PC-3 (cell line): ENCODE results near the gene TRIAP1. TPM values are rescaled to one million over a fixed set of nuclear protein-coding genes. Genes with fewer than 3 reads are reported as not detected.
A peak's percentile ranks its signal among the peaks of the same experiment; 100 is the strongest.

ENCODE experiments used
- ATAC-seq: fragments of 200-7000 bp; cut with Tn5 transposase; 2 replicates; pipeline ENCODE4 v1.9.1; 2020; ENCODE audit warnings: mild to moderate bottlenecking, moderate library complexity
- BruUV-seq: library from RNA; stranded (reverse); fragments of 400-500 nt; replicated peaks from 2 replicates; lab custom pipeline; 2021; lab: Mats Ljungman, UMichigan
- CTCF ChIA-PET: fragments of 300-600 bp; sonication (Branson Sonifier 250); formaldehyde crosslinking; loops from one replicate; lab custom pipeline; 2022; ENCODE audit warnings: antibody characterized with exemption; lab: Charles Lee
- POLR2A ChIA-PET: fragments of 300-600 bp; sonication (Branson Sonifier 250); formaldehyde crosslinking; loops from one replicate; lab custom pipeline; 2022; ENCODE audit warnings: antibody characterized with exemption; ENCODE audit not compliant: unreplicated experiment; lab: Charles Lee
- DNase-seq: peaks from one replicate; pipeline ENCODE4 v3.0.0-alpha.2; 2015
- H2AFZ ChIP-seq: fragments of 300-600 bp; sonication (generic); 2 replicates; pipeline ENCODE4 v1.6.0; 2016; ENCODE audit warnings: antibody characterized with exemption, low read length
- H3F3A ChIP-seq: fragments of 300-600 bp; sonication (generic); one replicate; pipeline ENCODE4 v1.6.0; 2017; ENCODE audit warnings: antibody characterized with exemption, low read length, control low read depth, mild to moderate bottlenecking; ENCODE audit not compliant: unreplicated experiment
- H3K27ac ChIP-seq: fragments of 300-600 bp; sonication (generic); 2 replicates; pipeline ENCODE4 v1.5.1; 2016; ENCODE audit warnings: mild to moderate bottlenecking, low read length
- H3K27me3 ChIP-seq: fragments of 300-600 bp; sonication (generic); 2 replicates; pipeline ENCODE4 v1.6.1; 2016; ENCODE audit warnings: low read length, mixed read lengths
- H3K36me3 ChIP-seq: fragments of 300-600 bp; sonication (generic); 2 replicates; pipeline ENCODE4 v1.6.1; 2016; ENCODE audit warnings: low read depth, mixed run types, low read length, mixed read lengths
- H3K4me1 ChIP-seq: fragments of 300-600 bp; sonication (generic); 2 replicates; pipeline ENCODE4 v1.5.1; 2016; ENCODE audit warnings: low read length; ENCODE audit not compliant: insufficient read depth
- H3K4me2 ChIP-seq: fragments of 300-600 bp; sonication (generic); 2 replicates; pipeline ENCODE4 v1.6.0; 2016; ENCODE audit warnings: low read length
- H3K4me3 ChIP-seq: fragments of 300-600 bp; sonication (generic); 2 replicates; pipeline ENCODE4 v1.5.1; 2016; ENCODE audit warnings: mild to moderate bottlenecking, low read length, mixed read lengths
- H3K79me2 ChIP-seq: fragments of 300-600 bp; sonication (generic); 2 replicates; pipeline ENCODE4 v1.6.1; 2017; ENCODE audit warnings: low read length, mixed read lengths
- H3K9ac ChIP-seq: fragments of 300-600 bp; sonication (generic); 2 replicates; pipeline ENCODE4 v1.6.0; 2016; ENCODE audit warnings: mild to moderate bottlenecking, low read length
- H3K9me2 ChIP-seq: fragments of 300-600 bp; sonication (generic); replicated peaks from 2 replicates; pipeline ENCODE4 v1.6.1; 2016; ENCODE audit warnings: mixed run types, low read length, mixed read lengths
- H3K9me3 ChIP-seq: fragments of 300-600 bp; sonication (generic); 2 replicates; pipeline ENCODE4 v1.6.1; 2016; ENCODE audit warnings: low read length, mixed read lengths
- H4K20me1 ChIP-seq: fragments of 300-600 bp; sonication (generic); 2 replicates; pipeline ENCODE4 v1.6.1; 2016; ENCODE audit warnings: low read length, mixed read lengths
- EZH2 ChIP-seq: fragments of 300-600 bp; sonication (generic); IDR thresholded peaks from one replicate; pipeline ENCODE4 v1.6.1; 2017; ENCODE audit warnings: antibody characterized with exemption, mild to moderate bottlenecking, low read length; ENCODE audit not compliant: unreplicated experiment
- EZH2phosphoT487 ChIP-seq: fragments of 300-600 bp; sonication (generic); IDR thresholded peaks from 2 replicates; pipeline ENCODE4 v1.6.1; 2018; ENCODE audit warnings: mild to moderate bottlenecking, antibody characterized with exemption, low read length, borderline replicate concordance
- intact Hi-C: fragments of 100-400 bp; cut with micrococcal nuclease; formaldehyde crosslinking; loops from 2 replicates; pipeline ENCODE4 v1.9.0; 2023
- total RNA-seq: library from RNA; depleted of rRNA; stranded (reverse); fragments of >200 nt; gene quantifications from 2 replicates; pipeline ENCODE4 v1.2.3, GENCODE V29; 2014
- TF ChIP-seq, protein P1 (sequence below): fragments of 300-600 bp; sonication (generic); conservative IDR thresholded peaks from 2 replicates; pipeline ENCODE4 v1.5.1; 2017; ENCODE audit warnings: antibody characterized with exemption, low read depth, mild to moderate bottlenecking, low read length

Gene TRIAP1
- total RNA-seq, 1 experiment from 2014 or later = 34.5 TPM

- Histone ChIP-seq H2AFZ (no peak overlapping the region), H3K4me3 (no peak overlapping the region), H3K36me3 (no peaks in the 10 kb centered on the region), H3K9ac (no peak overlapping the region), H4K20me1 (no peaks in the 10 kb centered on the region), H3K4me1 (peaks cover 24% of the 10 kb centered on the region), H3K9me3 (no peaks in the 10 kb centered on the region), H3F3A (no peaks in the 10 kb centered on the region), H3K4me2 (no peak overlapping the region), H3K79me2 (peaks cover 10% of the 10 kb centered on the region), H3K27me3 (no peaks in the 10 kb centered on the region), H3K9me2 (no peaks in the 10 kb centered on the region), H3K27ac (no peak overlapping the region)
- POLR2A ChIA-PET = no interaction called here
- no TSS peak for BruUV-seq
- TF ChIP-seq, protein P1, sequence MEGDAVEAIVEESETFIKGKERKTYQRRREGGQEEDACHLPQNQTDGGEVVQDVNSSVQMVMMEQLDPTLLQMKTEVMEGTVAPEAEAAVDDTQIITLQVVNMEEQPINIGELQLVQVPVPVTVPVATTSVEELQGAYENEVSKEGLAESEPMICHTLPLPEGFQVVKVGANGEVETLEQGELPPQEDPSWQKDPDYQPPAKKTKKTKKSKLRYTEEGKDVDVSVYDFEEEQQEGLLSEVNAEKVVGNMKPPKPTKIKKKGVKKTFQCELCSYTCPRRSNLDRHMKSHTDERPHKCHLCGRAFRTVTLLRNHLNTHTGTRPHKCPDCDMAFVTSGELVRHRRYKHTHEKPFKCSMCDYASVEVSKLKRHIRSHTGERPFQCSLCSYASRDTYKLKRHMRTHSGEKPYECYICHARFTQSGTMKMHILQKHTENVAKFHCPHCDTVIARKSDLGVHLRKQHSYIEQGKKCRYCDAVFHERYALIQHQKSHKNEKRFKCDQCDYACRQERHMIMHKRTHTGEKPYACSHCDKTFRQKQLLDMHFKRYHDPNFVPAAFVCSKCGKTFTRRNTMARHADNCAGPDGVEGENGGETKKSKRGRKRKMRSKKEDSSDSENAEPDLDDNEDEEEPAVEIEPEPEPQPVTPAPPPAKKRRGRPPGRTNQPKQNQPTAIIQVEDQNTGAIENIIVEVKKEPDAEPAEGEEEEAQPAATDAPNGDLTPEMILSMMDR = no peak
- no peak for TF ChIP-seq EZH2
- TF ChIP-seq EZH2phosphoT487 = no peak
- ATAC-seq (0 out of 2 replicates have a peak, but pooled peaks have one; percentile 6), DNase-seq (no peak)
- CTCF ChIA-PET = no interaction called here
- intact Hi-C loops = no loop called here
These were observed 33.3 kb upstream of the TRIAP1 start for GRCh38 chr12:120479458-120479857.

- CTCF ChIA-PET = interaction anchor here (0.6 kb wide), 1 partner anchor 282 kb away, joined by 3 read pairs; no protein-coding TSS in a partner anchor
- Histone ChIP-seq H3K27me3 (no peaks in the 10 kb centered on the region), H3K9ac (no peak overlapping the region), H2AFZ (no peak overlapping the region), H3K9me2 (no peaks in the 10 kb centered on the region), H3K4me1 (peaks cover 44% of the 10 kb centered on the region), H4K20me1 (no peaks in the 10 kb centered on the region), H3K36me3 (no peaks in the 10 kb centered on the region), H3K4me3 (no peak overlapping the region), H3K79me2 (peaks cover 34% of the 10 kb centered on the region), H3F3A (peaks cover 5% of the 10 kb centered on the region), H3K9me3 (no peaks in the 10 kb centered on the region), H3K27ac (peak overlapping the region; percentile 76; the same call in 1 of the 2 replicates), H3K4me2 (no peak overlapping the region)
- intact Hi-C loops = no loop called here
- no peak for DNase-seq
- no TSS peak for BruUV-seq
- no peak for ATAC-seq
- TF ChIP-seq EZH2phosphoT487 (no peak), EZH2 (no peak)
- TF ChIP-seq, protein P1 = no peak
- POLR2A ChIA-PET = no interaction called here
These were observed 29.5 kb upstream of the TRIAP1 start for GRCh38 chr12:120475643-120476042.

DNA sequence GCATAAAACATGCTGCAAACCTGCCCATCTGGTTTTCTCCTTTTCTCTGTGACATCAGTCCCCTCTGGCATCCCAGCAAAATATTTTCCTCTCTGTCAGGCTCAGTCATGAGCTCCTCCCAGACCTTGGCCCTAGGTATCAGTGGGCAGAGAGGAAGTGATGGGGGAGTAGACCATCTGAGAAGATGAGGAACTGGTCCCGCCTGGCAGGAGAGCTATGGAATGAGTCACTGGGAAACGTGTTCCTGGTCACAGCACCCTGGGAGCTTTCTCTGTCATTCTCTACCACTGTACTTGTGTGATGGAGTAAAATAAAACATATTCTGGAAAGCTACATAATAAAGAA lies 28.4 kb upstream of the TRIAP1 start:
- H3K27ac ChIP-seq = peak overlapping the region; percentile 80
- DNase-seq = peak; percentile 99

More for the DNA sequence above, 28.4 kb upstream of the TRIAP1 start:
- no peak for TF ChIP-seq EZH2phosphoT487
- no peak for TF ChIP-seq EZH2
- TF ChIP-seq, protein P1 = no peak
- Histone ChIP-seq H3K9me2 (no peaks in the 10 kb centered on the region), H3K9ac (peak overlapping the region; percentile 32), H3K36me3 (no peaks in the 10 kb centered on the region), H3K4me1 (peaks cover 47% of the 10 kb centered on the region), H3K79me2 (peaks cover 44% of the 10 kb centered on the region), H4K20me1 (no peaks in the 10 kb centered on the region), H3K4me2 (peak overlapping the region; percentile 72), H3F3A (peaks cover 5% of the 10 kb centered on the region), H3K9me3 (no peaks in the 10 kb centered on the region), H3K4me3 (peak overlapping the region; percentile 44), H2AFZ (0 out of 2 replicates have a peak overlapping the region, but pooled peaks have one; percentile 1), H3K27me3 (no peaks in the 10 kb centered on the region)
- ChIA-PET POLR2A (interaction anchor here (0.7 to 1.2 kb wide), 6 partner anchors 9 to 182 kb away, joined by 3 to 12 read pairs (median 4); partner anchors contain the start of genes DYNLL1 and POP5), CTCF (interaction anchor here (1.1 kb wide), 1 partner anchor 37 kb away, joined by 3 read pairs; the partner anchor contains the start of gene COX6A1)
- BruUV-seq = no TSS peak
- peak; percentile 88 for ATAC-seq
- intact Hi-C loops = loop anchor here (1.0 kb wide), 2 partner anchors 15 to 22 kb away; partner anchors contain the start of gene DYNLL1
